T follicular helper cell (primary cell): ENCODE measurements around the gene HILPDA.
A peak's percentile ranks its signal among the peaks of the same experiment; 100 is the strongest.
"Not testable (repeated sequence)": the region's sequence is repeated elsewhere in the genome, so short reads cannot be mapped to it uniquely, and the experiment has no call there.

ENCODE experiments used
- DNase-seq: peaks from one replicate; pipeline ENCODE4 v3.0.0-alpha.2; 2020; ENCODE audit warnings: low read depth

HILPDA gene

GRCh38 chr7:128463345-128463744 lies 7.7 kb downstream of the HILPDA start:
- DNase-seq: not testable (repeated sequence)

- not testable (repeated sequence) for DNase-seq
Observed at GRCh38 chr7:128463933-128464332, 8.3 kb downstream of the HILPDA start.

GRCh38 chr7:128466871-128467270 lies 11.2 kb downstream of the HILPDA start:
- DNase-seq: not testable (repeated sequence)

GRCh38 chr7:128476402-128477335 lies 21.0 kb downstream of the HILPDA start, which contains the start of gene METTL2B:
Gene METTL2B, plus strand, starts transcription at chr7:128476748. Its CDS starts 18 bp downstream, at chr7:128476766.
- peak; percentile 88 for DNase-seq

GRCh38 chr7:128477336-128477690 lies 21.6 kb downstream of the HILPDA start:
- DNase-seq: not testable (repeated sequence)

- DNase-seq: not testable (repeated sequence)
Observed at GRCh38 chr7:128479082-128479481, 23.4 kb downstream of the HILPDA start.

GRCh38 chr7:128488134-128488533 lies 32.5 kb downstream of the HILPDA start:
- not testable (repeated sequence) for DNase-seq

GRCh38 chr7:128497405-128497804 lies 41.7 kb downstream of the HILPDA start:
- no peak for DNase-seq

GRCh38 chr7:128505416-128505815 lies 49.7 kb downstream of the HILPDA start:
- DNase-seq: not testable (repeated sequence)

GRCh38 chr7:128506819-128507218 lies 51.1 kb downstream of the HILPDA start:
- DNase-seq: not testable (repeated sequence)

- DNase-seq: not testable (repeated sequence)
Observed at GRCh38 chr7:128507321-128507993, 51.8 kb downstream of the HILPDA start.
